HepG2 (cell line): Measurements from ENCODE around the gene THBS2. TPM values are rescaled to one million over a fixed set of nuclear protein-coding genes. Genes with fewer than 3 reads are reported as not detected.
A peak's percentile ranks its signal among the peaks of the same experiment; 100 is the strongest.

Experiments used
- ATAC-seq: fragments of 200-7000 bp; cut with Tn5 transposase; 3 replicates; pipeline ENCODE4 v1.9.1; 2020; ENCODE audit warnings: mild to moderate bottlenecking, moderate library complexity
- BruUV-seq: library from RNA; stranded (reverse); fragments of 400-500 nt; replicated peaks from 2 replicates; lab custom pipeline; 2021; lab: Mats Ljungman, UMichigan
- CTCF ChIA-PET: fragments of 300-600 bp; formaldehyde crosslinking; extraction: SDS; loops from one replicate; lab custom pipeline; 2021; ENCODE audit warnings: low total read pairs, inconsistent platforms, low intra/inter-chr PET ratio; lab: Yijun Ruan, JAX
- POLR2A ChIA-PET: fragments of 350-600 bp; sonication (Branson Sonifier 250); formaldehyde crosslinking; loops from one replicate; lab custom pipeline; 2020; ENCODE audit warnings: antibody characterized with exemption, inconsistent platforms; lab: Yijun Ruan, JAX
- DNase-seq: peaks from one replicate; pipeline ENCODE4 v3.0.0-alpha.2; 2015; ENCODE audit warnings: low spot score
- FAIRE-seq: peaks from 3 replicates; lab custom pipeline; 2011; peaks lifted over from hg19 to GRCh38; lab: Jason Lieb, UNC
- H2AFZ ChIP-seq: one replicate; pipeline ENCODE4 v1.6.1; 2011; ENCODE audit warnings: low read length, inconsistent platforms
- H3K27ac ChIP-seq: fragments of 300-600 bp; 3 replicates; pipeline ENCODE4 v1.8.0; 2011; ENCODE audit warnings: mixed run types, mild to moderate bottlenecking, mixed read lengths, low read length, inconsistent platforms; ENCODE audit not compliant: insufficient read depth; ENCODE audit errors: extremely low read length
- H3K27me3 ChIP-seq, 2 experiments: fragments of 200-600 bp in 1 of 2; 2 replicates in 1 of 2; 3 replicates in 1 of 2; pipeline versions ENCODE4 v1.6.0 to v1.8.0; 2011; ENCODE audit warnings: low read length in 2 of 2, mild to moderate bottlenecking in 2 of 2, moderate library complexity in 2 of 2, inconsistent platforms in 1 of 2; ENCODE audit not compliant: insufficient read depth in 2 of 2, control insufficient read depth in 1 of 2
- H3K36me3 ChIP-seq, 2 experiments: fragments of 200-600 bp in 1 of 2; replicated peaks in 1 of 2; 2 replicates in 1 of 2; 3 replicates in 1 of 2; pipeline versions ENCODE4 v1.5.1 to v1.8.0; 2011; ENCODE audit warnings: low read length in 2 of 2, inconsistent platforms in 1 of 2; ENCODE audit not compliant: insufficient read depth in 2 of 2, control insufficient read depth in 1 of 2
- H3K4me1 ChIP-seq: 2 replicates; pipeline ENCODE4 v1.5.1; 2012; ENCODE audit warnings: low read length, inconsistent platforms; ENCODE audit not compliant: insufficient read depth
- H3K4me2 ChIP-seq: 2 replicates; pipeline ENCODE4 v1.6.0; 2011; ENCODE audit warnings: low read depth, low read length, inconsistent platforms
- H3K4me3 ChIP-seq, 3 experiments: fragments of 200-600 bp in 1 of 3; sonication (generic), shearing (Covaris generic) in 1 of 3; replicated peaks in 1 of 3; 2 replicates each; pipeline ENCODE4 v1.5.1; 2011 to 2016; ENCODE audit warnings: low read length in 3 of 3, inconsistent platforms in 2 of 3, low read depth in 2 of 3, mild to moderate bottlenecking in 2 of 3, control low read depth in 1 of 3, mixed read lengths in 1 of 3; ENCODE audit not compliant: insufficient read depth in 1 of 3
- H3K79me2 ChIP-seq: one replicate; pipeline ENCODE4 v1.6.1; 2011; ENCODE audit warnings: low read length, inconsistent platforms; ENCODE audit not compliant: insufficient read depth
- H3K9ac ChIP-seq: 2 replicates; pipeline ENCODE4 v1.6.0; 2011; ENCODE audit warnings: mild to moderate bottlenecking, low read depth, low read length, inconsistent platforms; ENCODE audit not compliant: insufficient read depth
- H3K9me3 ChIP-seq: 2 replicates; pipeline ENCODE4 v1.5.1; 2012; ENCODE audit warnings: mild to moderate bottlenecking, low read length
- H4K20me1 ChIP-seq: 2 replicates; pipeline ENCODE4 v1.6.0; 2011; ENCODE audit warnings: inconsistent platforms, mild to moderate bottlenecking, low read length, moderate library complexity; ENCODE audit not compliant: insufficient read depth
- ATF2 ChIP-seq: sonication (generic); formaldehyde crosslinking; IDR thresholded peaks from 2 replicates; pipeline ENCODE4 v1.4.0; 2020; ENCODE audit warnings: missing genetic modification reagents
- CENPBD1 ChIP-seq: sonication (generic); formaldehyde crosslinking; IDR thresholded peaks from 2 replicates; pipeline ENCODE4 v1.8.0; 2022; ENCODE audit warnings: missing genetic modification reagents, low read depth, mild to moderate bottlenecking, borderline replicate concordance
- DNMT3B ChIP-seq: conservative IDR thresholded peaks from 2 replicates; pipeline ENCODE4 v1.6.1; 2016; ENCODE audit warnings: missing biosample characterization, control low read depth
- REST ChIP-seq, 2 experiments: IDR thresholded peaks; 2 replicates each; pipeline ENCODE4 v1.6.1; 2011 to 2012; ENCODE audit warnings: low read length in 2 of 2, borderline replicate concordance in 1 of 2, low read depth in 1 of 2, mild to moderate bottlenecking in 1 of 2, moderate library complexity in 1 of 2
- RXRA ChIP-seq: sonication (generic); formaldehyde crosslinking; IDR thresholded peaks from 2 replicates; pipeline ENCODE4 v1.5.1; 2020; ENCODE audit warnings: missing genetic modification reagents
- SMARCE1 ChIP-seq: fragments of 450-650 bp; IDR thresholded peaks from 2 replicates; pipeline ENCODE4 v1.6.1; 2017; ENCODE audit warnings: borderline replicate concordance
- SRY ChIP-seq: sonication (generic); formaldehyde crosslinking; IDR thresholded peaks from 2 replicates; pipeline ENCODE4 v1.8.0; 2022; ENCODE audit warnings: mild to moderate bottlenecking, missing genetic modification reagents
- ZNF101 ChIP-seq: sonication (generic); formaldehyde crosslinking; IDR thresholded peaks from 2 replicates; pipeline ENCODE4 v1.4.0; 2020; ENCODE audit warnings: mild to moderate bottlenecking, low read depth, missing genetic modification reagents, borderline replicate concordance
- ZNF546 ChIP-seq: sonication (generic); formaldehyde crosslinking; conservative IDR thresholded peaks from 2 replicates; pipeline ENCODE4 v1.8.1; 2023; ENCODE audit warnings: mild to moderate bottlenecking, missing genetic modification reagents
- ZNF605 ChIP-seq: sonication (generic); formaldehyde crosslinking; IDR thresholded peaks from 2 replicates; pipeline ENCODE4 v1.8.0; 2022; ENCODE audit warnings: mild to moderate bottlenecking, missing genetic modification reagents
- WGBS: methylation state at CpG from one replicate; pipeline ENCODE4 v1.1.6; 2017; ENCODE audit warnings: low lambda C conversion rate; 5-methylcytosine and 5-hydroxymethylcytosine counted together
- in situ Hi-C: cut with HindIII; loops from 2 replicates; pipeline ENCODE4 v1.10.0; 2017; ENCODE audit warnings: low pct_unique_long_range_greater_than_20kb; ENCODE audit not compliant: extremely low pct_ligation_motif_present
- intact Hi-C: fragments of 100-400 bp; cut with micrococcal nuclease; formaldehyde crosslinking; loops from one replicate; pipeline ENCODE4 v1.10.0; 2022; ENCODE audit not compliant: unreplicated experiment
- polyA plus RNA-seq, 8 experiments: library from polyadenylated mRNA; depleted of rRNA in 3 of 8; stranded (reverse) in 7 of 8; unstranded in 1 of 8; fragments of >200 nt; fragmentation: Illumina TruSeq in 4 of 8; extraction: Trizol in 4 of 8; gene quantifications; 2 replicates each; pipeline versions ENCODE4 v1.2.1 to v1.2.3, GENCODE V29; 2011 to 2016; ENCODE audit warnings: low read depth in 4 of 8, missing spikeins in 1 of 8, mixed read lengths in 1 of 8; ENCODE audit not compliant: insufficient read depth in 1 of 8
- total RNA-seq, 5 experiments: library from RNA; depleted of rRNA; stranded (reverse); fragments of >200 nt; fragmentation: Illumina TruSeq; extraction: Trizol; gene quantifications; 2 replicates each; pipeline ENCODE4 v1.2.3, GENCODE V29; 2016; ENCODE audit warnings: low read depth in 1 of 5

THBS2 gene
- total and polyA plus RNA-seq, 2 of the 13 experiments (the other 11 are each of a cell fraction or from before 2014, with no cell fraction given): 0.12 to 0.15 TPM

- TF ChIP-seq REST (IDR thresholded peaks at IDR 0.05; ENCODE audit: borderline replicate concordance in 1 of 2, low read depth in 1 of 2, low read length in 2 of 2): no peak
Observed at GRCh38 chr6:169243186-169243585, 10.5 kb downstream of the THBS2 start (continued).

- Histone ChIP-seq H2AFZ (no peak overlapping the region), H3K4me2 (no peak overlapping the region), H3K4me3 (no peak overlapping the region), H3K27me3 (peaks cover 6 to 50% of the 10 kb centered on the region in 2 experiments; a peak in 4 of 5 replicates), H4K20me1 (no peaks in the 10 kb centered on the region), H3K9me3 (no peaks in the 10 kb centered on the region), H3K4me1 (0 out of 2 replicates have a peak, but pooled peaks cover 7% of the 10 kb centered on the region), H3K9ac (no peak overlapping the region), H3K27ac (no peak overlapping the region), H3K79me2 (no peaks in the 10 kb centered on the region), H3K36me3 (no peaks in the 10 kb centered on the region)
- ATAC-seq (peak; percentile 24; the same call in 2 of the 3 replicates), FAIRE-seq (no peak), DNase-seq (no peak)
- intact Hi-C loops (no loop called here), in situ Hi-C loops (no loop called here)
- ChIA-PET CTCF (no interaction called here), POLR2A (no interaction called here)
- no TSS peak for BruUV-seq
- 19% methylated on average over 13 of the region's 32 CpGs for WGBS
- TF ChIP-seq ATF2 (CRISPR knock-in tag) (no peak), CENPBD1 (CRISPR knock-in tag) (no peak), ZNF605 (CRISPR knock-in tag) (no peak), ZNF101 (CRISPR knock-in tag) (no peak), DNMT3B (CRISPR knock-in tag) (no peak), RXRA (0 out of 2 replicates have a peak, but pooled peaks have one; percentile 14), SRY (CRISPR knock-in tag) (no peak), SMARCE1 (no peak), ZNF546 (no peak)
Observed at GRCh38 chr6:169241688-169242350, 11.8 kb downstream of the THBS2 start.
